Measurements from ENCODE around the gene OGG1.

GRCh38 chr3:9704347-9705322, 45.1 kb upstream of the OGG1 start:
- TF ChIP-seq ZFP3 (tag by site-specific recombination; IDR thresholded peaks at IDR 0.05; ENCODE audit: low read depth) (no peak), ZNF701 (tag by site-specific recombination; IDR thresholded peaks at IDR 0.05) (no peak), ZBTB8A (tag by site-specific recombination; IDR thresholded peaks at IDR 0.05) (no peak), ZNF140 (tag by site-specific recombination; IDR thresholded peaks at IDR 0.05) (no peak), ZNF433 (tag by site-specific recombination; IDR thresholded peaks at IDR 0.05; ENCODE audit: low read depth) (no peak), PATZ1 (tag by site-specific recombination; IDR thresholded peaks at IDR 0.05) (peak; percentile 73), YY1 (tag by site-specific recombination; IDR thresholded peaks at IDR 0.05) (no peak)
- TF ChIP-seq, protein P1, sequence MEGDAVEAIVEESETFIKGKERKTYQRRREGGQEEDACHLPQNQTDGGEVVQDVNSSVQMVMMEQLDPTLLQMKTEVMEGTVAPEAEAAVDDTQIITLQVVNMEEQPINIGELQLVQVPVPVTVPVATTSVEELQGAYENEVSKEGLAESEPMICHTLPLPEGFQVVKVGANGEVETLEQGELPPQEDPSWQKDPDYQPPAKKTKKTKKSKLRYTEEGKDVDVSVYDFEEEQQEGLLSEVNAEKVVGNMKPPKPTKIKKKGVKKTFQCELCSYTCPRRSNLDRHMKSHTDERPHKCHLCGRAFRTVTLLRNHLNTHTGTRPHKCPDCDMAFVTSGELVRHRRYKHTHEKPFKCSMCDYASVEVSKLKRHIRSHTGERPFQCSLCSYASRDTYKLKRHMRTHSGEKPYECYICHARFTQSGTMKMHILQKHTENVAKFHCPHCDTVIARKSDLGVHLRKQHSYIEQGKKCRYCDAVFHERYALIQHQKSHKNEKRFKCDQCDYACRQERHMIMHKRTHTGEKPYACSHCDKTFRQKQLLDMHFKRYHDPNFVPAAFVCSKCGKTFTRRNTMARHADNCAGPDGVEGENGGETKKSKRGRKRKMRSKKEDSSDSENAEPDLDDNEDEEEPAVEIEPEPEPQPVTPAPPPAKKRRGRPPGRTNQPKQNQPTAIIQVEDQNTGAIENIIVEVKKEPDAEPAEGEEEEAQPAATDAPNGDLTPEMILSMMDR (tag by site-specific recombination; IDR thresholded peaks at IDR 0.05) = no peak

Measured in HEK293 (cell line).